ENCODE results near the gene CTSK. TPM values are rescaled to one million over a fixed set of nuclear protein-coding genes. Genes with fewer than 3 reads are reported as not detected.

CTSK gene
- total RNA-seq, 1 donor from 2014 or later: 28.3 TPM

GRCh38 chr1:150763018-150763417, 45.0 kb downstream of the CTSK start:
- Mint-ChIP-seq H3K27me3 (ENCODE audit: low read depth) (no peaks in the 10 kb centered on the region), H3K4me1 (peaks cover 12% of the 10 kb centered on the region), H3K4me3 (no peak overlapping the region), H3K9me3 (peaks cover 6% of the 10 kb centered on the region), H3K27ac (no peak overlapping the region), H3K36me3 (no peaks in the 10 kb centered on the region)
- DNase-seq (ENCODE audit: low spot score in 2 of 2, unreplicated experiment in 2 of 2): no peak
- TF ChIP-seq CTCF (IDR thresholded peaks at IDR 0.05; ENCODE audit: unreplicated experiment): no peak

- Mint-ChIP-seq H3K36me3 (no peaks in the 10 kb centered on the region), H3K4me3 (no peak overlapping the region), H3K27me3 (ENCODE audit: low read depth) (no peaks in the 10 kb centered on the region), H3K9me3 (peaks cover 6% of the 10 kb centered on the region), H3K27ac (no peak overlapping the region), H3K4me1 (peaks cover 12% of the 10 kb centered on the region)
- no peak for TF ChIP-seq CTCF (IDR thresholded peaks at IDR 0.05; ENCODE audit: unreplicated experiment)
- no peak for DNase-seq (ENCODE audit: low spot score in 2 of 2, unreplicated experiment in 2 of 2)
Measured at GRCh38 chr1:150762552-150762951, 45.5 kb downstream of the CTSK start.

- TF ChIP-seq CTCF (IDR thresholded peaks at IDR 0.05; ENCODE audit: unreplicated experiment): no peak
- no peak overlapping the region for H3K4me3 Mint-ChIP-seq
- peaks cover 6% of the 10 kb centered on the region for H3K9me3 Mint-ChIP-seq
- H3K27me3 Mint-ChIP-seq (ENCODE audit: low read depth): no peaks in the 10 kb centered on the region
- no peak for DNase-seq (ENCODE audit: low spot score in 2 of 2, unreplicated experiment in 2 of 2)
- no peaks in the 10 kb centered on the region for H3K36me3 Mint-ChIP-seq
- H3K4me1 Mint-ChIP-seq: peaks cover 17% of the 10 kb centered on the region
- H3K27ac Mint-ChIP-seq: no peak overlapping the region
Measured at GRCh38 chr1:150761801-150762200, 46.3 kb downstream of the CTSK start.

- H3K9me3 Mint-ChIP-seq: peaks cover 6% of the 10 kb centered on the region
- no peak overlapping the region for H3K4me3 Mint-ChIP-seq
- no peak overlapping the region for H3K27ac Mint-ChIP-seq
- peaks cover 9% of the 10 kb centered on the region for H3K4me1 Mint-ChIP-seq
- no peaks in the 10 kb centered on the region for H3K36me3 Mint-ChIP-seq
- no peaks in the 10 kb centered on the region for H3K27me3 Mint-ChIP-seq (ENCODE audit: low read depth)
- no peak for TF ChIP-seq CTCF (IDR thresholded peaks at IDR 0.05; ENCODE audit: unreplicated experiment)
- DNase-seq (ENCODE audit: low spot score in 2 of 2, unreplicated experiment in 2 of 2): no peak
Measured at GRCh38 chr1:150760013-150760412, 48.0 kb downstream of the CTSK start.

GRCh38 chr1:150753416-150753815, 54.6 kb downstream of the CTSK start:
- no peaks in the 10 kb centered on the region for H3K36me3 Mint-ChIP-seq
- peaks cover 4% of the 10 kb centered on the region for H3K4me1 Mint-ChIP-seq
- no peak overlapping the region for H3K4me3 Mint-ChIP-seq
- TF ChIP-seq CTCF (IDR thresholded peaks at IDR 0.05; ENCODE audit: unreplicated experiment): no peak
- H3K27ac Mint-ChIP-seq: no peak overlapping the region
- no peaks in the 10 kb centered on the region for H3K27me3 Mint-ChIP-seq (ENCODE audit: low read depth)
- no peak for DNase-seq (ENCODE audit: low spot score in 2 of 2, unreplicated experiment in 2 of 2)
- no peaks in the 10 kb centered on the region for H3K9me3 Mint-ChIP-seq

GRCh38 chr1:150751443-150751842, 56.6 kb downstream of the CTSK start:
- Mint-ChIP-seq H3K27ac (no peak overlapping the region), H3K27me3 (ENCODE audit: low read depth) (no peaks in the 10 kb centered on the region), H3K9me3 (no peaks in the 10 kb centered on the region), H3K36me3 (no peaks in the 10 kb centered on the region), H3K4me1 (no peaks in the 10 kb centered on the region), H3K4me3 (no peak overlapping the region)
- DNase-seq (ENCODE audit: low spot score in 2 of 2, unreplicated experiment in 2 of 2): no peak
- TF ChIP-seq CTCF (IDR thresholded peaks at IDR 0.05; ENCODE audit: unreplicated experiment): no peak

Data from mesothelial cell of epicardium (in vitro differentiated cells).